ENCODE results near the gene AKT3.
"Not testable (repeated sequence)": the region's sequence is repeated elsewhere in the genome, so short reads cannot be mapped to it uniquely, and the experiment has no call there.

DNA sequence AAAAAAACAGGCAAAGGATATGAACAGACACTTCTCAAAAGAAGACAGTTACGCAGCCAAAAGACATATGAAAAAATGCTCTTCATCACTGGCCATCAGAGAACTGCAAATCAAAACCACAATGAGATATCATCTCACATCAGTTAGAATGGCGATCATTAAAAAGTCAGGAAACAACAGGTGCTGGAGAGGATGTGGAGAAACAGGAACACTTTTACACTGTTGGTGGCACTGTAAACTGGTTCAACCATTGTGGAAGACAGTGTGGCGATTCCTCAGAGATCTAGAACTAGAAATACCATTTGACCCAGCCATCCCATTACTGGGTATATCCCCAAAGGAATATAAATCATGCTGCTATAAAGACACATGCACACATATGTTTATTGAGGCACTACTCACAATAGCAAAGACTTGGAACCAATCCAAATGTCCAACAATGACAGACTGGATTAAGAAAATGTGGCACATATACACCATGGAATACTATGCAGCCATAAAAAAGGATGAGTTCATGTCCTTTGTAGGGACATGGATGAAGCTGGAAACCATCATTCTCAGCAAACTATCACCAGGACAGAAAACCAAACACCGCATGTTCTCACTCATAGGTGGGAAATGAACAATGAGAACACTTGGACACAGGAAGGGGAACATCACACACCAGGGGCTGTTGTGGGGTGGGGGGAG is 77.5 kb downstream of the AKT3 start:
- TF ChIP-seq, protein P1, sequence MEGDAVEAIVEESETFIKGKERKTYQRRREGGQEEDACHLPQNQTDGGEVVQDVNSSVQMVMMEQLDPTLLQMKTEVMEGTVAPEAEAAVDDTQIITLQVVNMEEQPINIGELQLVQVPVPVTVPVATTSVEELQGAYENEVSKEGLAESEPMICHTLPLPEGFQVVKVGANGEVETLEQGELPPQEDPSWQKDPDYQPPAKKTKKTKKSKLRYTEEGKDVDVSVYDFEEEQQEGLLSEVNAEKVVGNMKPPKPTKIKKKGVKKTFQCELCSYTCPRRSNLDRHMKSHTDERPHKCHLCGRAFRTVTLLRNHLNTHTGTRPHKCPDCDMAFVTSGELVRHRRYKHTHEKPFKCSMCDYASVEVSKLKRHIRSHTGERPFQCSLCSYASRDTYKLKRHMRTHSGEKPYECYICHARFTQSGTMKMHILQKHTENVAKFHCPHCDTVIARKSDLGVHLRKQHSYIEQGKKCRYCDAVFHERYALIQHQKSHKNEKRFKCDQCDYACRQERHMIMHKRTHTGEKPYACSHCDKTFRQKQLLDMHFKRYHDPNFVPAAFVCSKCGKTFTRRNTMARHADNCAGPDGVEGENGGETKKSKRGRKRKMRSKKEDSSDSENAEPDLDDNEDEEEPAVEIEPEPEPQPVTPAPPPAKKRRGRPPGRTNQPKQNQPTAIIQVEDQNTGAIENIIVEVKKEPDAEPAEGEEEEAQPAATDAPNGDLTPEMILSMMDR (conservative IDR thresholded peaks at IDR 0.05), result not testable (repeated sequence)
- not testable (repeated sequence) for TF ChIP-seq EZH2 (IDR thresholded peaks at IDR 0.05; ENCODE audit: low read depth)

Data from PC-9 (cell line).